AG04449 (cell line): Measurements from ENCODE around the gene SLC6A6.
A peak's percentile ranks its signal among the peaks of the same experiment; 100 is the strongest.

ENCODE experiments used
- CTCF ChIA-PET: fragments of 350-600 bp; formaldehyde crosslinking; extraction: SDS; loops from one replicate; lab custom pipeline; 2021; ENCODE audit warnings: antibody characterized with exemption; lab: Yijun Ruan, JAX
- POLR2A ChIA-PET: fragments of 400-600, 350-600 bp; formaldehyde crosslinking; extraction: SDS; loops from one replicate; lab custom pipeline; 2020; ENCODE audit warnings: antibody characterized with exemption, inconsistent platforms; lab: Yijun Ruan, JAX
- DNase-seq: peaks from one replicate; pipeline ENCODE4 v3.0.0-alpha.2; 2010; ENCODE audit warnings: low read depth, low spot score
- H3K4me3 ChIP-seq: 2 replicates; pipeline ENCODE4 v1.5.1; 2011; ENCODE audit warnings: low read depth, mild to moderate bottlenecking, control low read depth, low read length
- TF ChIP-seq, protein P1 (sequence below): IDR thresholded peaks from one replicate; pipeline ENCODE4 v1.5.1; 2011; ENCODE audit warnings: mild to moderate bottlenecking, moderate library complexity, low read length, control low read depth, inconsistent platforms; ENCODE audit not compliant: insufficient read depth; ENCODE audit errors: missing control alignments

SLC6A6 gene

DNA sequence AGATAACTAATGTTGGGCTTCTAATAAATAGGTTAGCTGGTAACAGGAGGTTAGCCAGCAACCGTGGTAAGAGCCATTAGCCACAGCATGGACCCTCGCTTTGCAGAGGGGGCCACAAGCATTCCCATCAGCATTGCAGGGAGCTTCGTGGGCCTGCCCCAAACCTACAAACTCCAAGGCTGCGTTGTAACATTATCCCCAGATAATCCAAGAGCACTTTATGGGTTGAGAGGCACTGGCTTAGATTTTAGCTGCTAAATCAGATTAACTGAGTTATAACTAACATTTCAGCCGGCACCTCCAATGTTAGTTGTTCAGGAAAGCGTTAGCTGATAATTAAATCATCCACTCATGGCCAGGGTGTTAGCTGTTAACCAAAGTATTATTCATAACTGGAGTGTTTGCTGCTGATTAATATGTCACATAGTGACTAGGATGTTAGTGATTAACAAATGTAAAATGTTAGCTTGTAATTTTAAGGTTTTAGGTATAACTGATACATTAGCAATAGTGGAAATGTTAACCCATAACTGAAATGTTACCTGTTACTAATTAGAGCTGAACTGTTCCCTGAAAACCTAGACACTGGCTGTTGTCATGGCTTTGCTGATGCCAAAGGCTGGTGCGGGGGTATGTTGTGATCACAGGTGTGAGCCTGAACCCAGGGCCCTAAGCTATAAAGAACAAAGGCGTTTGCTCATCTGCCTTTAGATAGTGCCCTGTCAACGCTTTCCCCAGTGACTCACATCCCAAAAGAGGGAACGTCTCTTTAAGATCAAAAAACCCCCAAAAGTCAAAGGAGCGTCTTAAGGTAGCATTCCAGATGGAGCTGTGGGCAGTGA lies 56.2 kb downstream of the SLC6A6 start:
- no peak overlapping the region for H3K4me3 ChIP-seq
- TF ChIP-seq, protein P1, sequence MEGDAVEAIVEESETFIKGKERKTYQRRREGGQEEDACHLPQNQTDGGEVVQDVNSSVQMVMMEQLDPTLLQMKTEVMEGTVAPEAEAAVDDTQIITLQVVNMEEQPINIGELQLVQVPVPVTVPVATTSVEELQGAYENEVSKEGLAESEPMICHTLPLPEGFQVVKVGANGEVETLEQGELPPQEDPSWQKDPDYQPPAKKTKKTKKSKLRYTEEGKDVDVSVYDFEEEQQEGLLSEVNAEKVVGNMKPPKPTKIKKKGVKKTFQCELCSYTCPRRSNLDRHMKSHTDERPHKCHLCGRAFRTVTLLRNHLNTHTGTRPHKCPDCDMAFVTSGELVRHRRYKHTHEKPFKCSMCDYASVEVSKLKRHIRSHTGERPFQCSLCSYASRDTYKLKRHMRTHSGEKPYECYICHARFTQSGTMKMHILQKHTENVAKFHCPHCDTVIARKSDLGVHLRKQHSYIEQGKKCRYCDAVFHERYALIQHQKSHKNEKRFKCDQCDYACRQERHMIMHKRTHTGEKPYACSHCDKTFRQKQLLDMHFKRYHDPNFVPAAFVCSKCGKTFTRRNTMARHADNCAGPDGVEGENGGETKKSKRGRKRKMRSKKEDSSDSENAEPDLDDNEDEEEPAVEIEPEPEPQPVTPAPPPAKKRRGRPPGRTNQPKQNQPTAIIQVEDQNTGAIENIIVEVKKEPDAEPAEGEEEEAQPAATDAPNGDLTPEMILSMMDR, result no peak
- DNase-seq, result no peak
- CTCF ChIA-PET, result interaction anchor here (0.8 to 14.7 kb wide), 9 partner anchors 10 to 562 kb away, joined by 3 to 303 read pairs (median 5); no protein-coding TSS in a partner anchor
- POLR2A ChIA-PET, result interaction anchor here (1.0 kb wide), 1 partner anchor 56 kb away, joined by 4 read pairs; the partner anchor contains the start of gene SLC6A6

DNA sequence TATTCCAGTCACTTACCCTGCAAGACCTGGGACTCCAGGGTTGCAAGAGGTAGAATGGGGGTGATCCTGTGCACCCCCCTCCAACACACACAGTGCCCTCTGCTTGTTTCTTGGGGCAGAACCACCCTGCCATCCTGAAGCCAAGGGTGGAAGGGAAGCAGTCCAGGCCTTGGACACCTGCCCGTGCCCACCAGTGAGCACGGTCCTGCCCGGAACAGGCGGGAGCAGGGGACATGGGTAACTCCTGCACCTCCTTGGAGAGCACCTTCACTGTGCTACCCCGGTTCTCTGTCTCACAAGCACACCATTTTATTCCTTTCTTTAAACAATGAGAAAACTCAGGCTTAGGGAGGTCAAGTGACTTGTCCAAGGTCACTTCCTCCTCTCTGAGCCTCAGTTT lies 57.0 kb downstream of the SLC6A6 start:
- TF ChIP-seq, protein P1, result no peak
- ChIA-PET CTCF (interaction anchor here (0.8 to 14.7 kb wide), 6 partner anchors 9 to 563 kb away, joined by 3 to 303 read pairs (median 8); no protein-coding TSS in a partner anchor), POLR2A (no interaction called here)
- no peak overlapping the region for H3K4me3 ChIP-seq
- no peak for DNase-seq

DNA sequence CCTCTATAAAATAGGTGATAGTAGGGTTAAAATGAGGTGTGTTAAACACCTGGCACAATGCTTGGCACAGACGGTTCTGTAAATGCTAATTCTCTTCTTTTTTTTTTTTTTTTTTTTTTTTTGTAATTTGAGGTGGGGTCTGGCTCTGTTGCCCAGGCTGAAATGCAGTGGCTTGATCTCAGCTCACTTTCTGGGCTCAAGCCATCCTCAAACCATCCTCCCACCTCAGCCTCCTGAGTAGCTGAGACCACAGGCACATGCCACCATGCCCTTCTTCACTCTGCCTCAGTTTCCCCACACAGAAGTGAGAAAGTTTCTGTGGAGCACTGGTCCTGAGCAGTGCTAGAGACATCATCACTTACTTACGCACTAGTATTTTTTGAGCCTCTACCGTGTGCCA lies 57.4 kb downstream of the SLC6A6 start:
- CTCF ChIA-PET, result interaction anchor here (1.1 to 14.7 kb wide), 5 partner anchors 13 to 563 kb away, joined by 3 to 303 read pairs (median 21); no protein-coding TSS in a partner anchor
- no peak overlapping the region for H3K4me3 ChIP-seq
- no peak for DNase-seq
- POLR2A ChIA-PET, result interaction anchor here (1.0 kb wide), 1 partner anchor 249 kb away, joined by 4 read pairs; no protein-coding TSS in a partner anchor
- TF ChIP-seq, protein P1, result no peak

DNA sequence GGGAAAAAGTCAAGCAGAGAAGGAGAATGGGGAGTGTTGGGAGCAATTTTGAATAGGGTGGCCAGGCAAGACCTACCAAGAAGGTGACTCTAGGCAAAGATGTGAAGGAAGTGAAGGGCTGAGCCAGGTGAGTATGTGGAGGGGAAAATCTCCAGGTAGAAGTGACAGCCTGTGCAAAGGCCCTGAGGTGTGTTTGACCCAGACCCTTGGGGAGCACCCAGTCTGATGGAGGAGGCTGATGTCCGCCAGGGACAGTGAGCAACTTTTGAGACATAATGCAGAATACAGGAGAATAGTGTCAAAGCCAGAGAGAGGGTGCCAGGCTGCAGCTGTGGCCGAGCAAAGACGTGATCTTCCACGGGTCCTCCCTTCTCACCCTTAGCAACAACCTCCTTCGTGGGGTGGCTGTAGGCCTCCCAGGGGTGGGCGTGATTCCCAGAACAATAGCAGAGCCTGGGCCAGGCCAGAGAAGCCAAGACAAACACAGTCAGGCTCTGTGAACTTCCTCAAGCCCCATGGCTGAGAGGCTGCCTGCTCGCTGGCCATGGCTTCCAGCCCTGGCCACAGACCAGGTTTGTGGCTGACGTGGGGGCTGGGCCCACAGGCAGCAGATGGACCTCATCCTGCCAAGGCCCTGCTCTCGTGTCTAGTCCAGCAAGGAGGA lies 58.1 kb downstream of the SLC6A6 start:
- peak; percentile 83 for DNase-seq
- H3K4me3 ChIP-seq, result no peak overlapping the region
- TF ChIP-seq, protein P1, result no peak
- ChIA-PET CTCF (interaction anchor here (0.5 to 14.7 kb wide), 20 partner anchors 8 to 563 kb away, joined by 3 to 303 read pairs (median 4); no protein-coding TSS in a partner anchor), POLR2A (interaction anchor here (1.0 kb wide), 1 partner anchor 250 kb away, joined by 4 read pairs; no protein-coding TSS in a partner anchor)

DNA sequence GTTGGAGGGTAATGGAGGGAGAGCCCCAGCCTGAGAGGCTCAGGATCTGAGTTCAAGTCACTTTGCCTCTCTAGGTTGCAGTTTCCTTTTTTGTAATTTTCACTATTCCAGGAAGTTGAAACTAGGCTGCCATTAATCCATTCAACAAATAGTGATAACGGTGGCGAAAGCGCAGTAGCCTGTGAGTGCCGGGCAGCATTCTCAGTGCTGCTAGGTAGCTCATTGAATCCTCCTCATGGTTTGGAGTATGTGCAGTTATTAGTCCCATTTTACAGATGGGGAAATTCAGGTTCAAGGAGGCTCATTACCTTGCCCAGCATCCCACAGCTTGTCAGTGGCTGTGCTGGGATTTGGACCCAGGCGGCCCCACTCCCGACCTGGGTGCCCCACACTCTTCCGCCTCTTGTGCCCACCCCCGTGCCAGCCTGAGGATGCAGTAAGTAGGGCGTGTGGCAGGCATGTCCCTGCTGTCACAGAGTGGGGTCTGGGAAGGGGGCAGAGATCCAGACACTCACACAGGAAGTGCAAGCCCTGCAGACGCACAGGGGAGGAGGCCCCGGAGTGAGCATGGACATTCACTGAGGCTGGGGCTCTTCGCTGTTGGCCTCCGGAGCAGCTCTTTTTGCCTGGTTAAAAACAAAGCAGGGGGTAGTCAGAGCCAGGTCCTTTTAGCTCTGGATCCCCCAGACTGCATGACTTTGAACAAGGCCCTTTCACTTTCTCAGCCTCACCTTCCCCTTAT lies 58.8 kb downstream of the SLC6A6 start:
- ChIA-PET CTCF (interaction anchor here (0.5 to 14.7 kb wide), 24 partner anchors 9 to 564 kb away, joined by 3 to 303 read pairs (median 4); no protein-coding TSS in a partner anchor), POLR2A (interaction anchor here (1.0 to 1.7 kb wide), 2 partner anchors 8 to 250 kb away, joined by 3 to 4 read pairs; no protein-coding TSS in a partner anchor)

More for the DNA sequence above, 58.8 kb downstream of the SLC6A6 start:
- DNase-seq, result no peak
- no peak overlapping the region for H3K4me3 ChIP-seq
- TF ChIP-seq, protein P1, result no peak
